ENCODE data around the gene PMF1. TPM values are rescaled to one million over a fixed set of nuclear protein-coding genes. Genes with fewer than 3 reads are reported as not detected.

PMF1 gene
- polyA plus RNA-seq, 2 of the 4 experiments (the other 2 are of a cell fraction), result 59.8 to 63.9 TPM

DNA sequence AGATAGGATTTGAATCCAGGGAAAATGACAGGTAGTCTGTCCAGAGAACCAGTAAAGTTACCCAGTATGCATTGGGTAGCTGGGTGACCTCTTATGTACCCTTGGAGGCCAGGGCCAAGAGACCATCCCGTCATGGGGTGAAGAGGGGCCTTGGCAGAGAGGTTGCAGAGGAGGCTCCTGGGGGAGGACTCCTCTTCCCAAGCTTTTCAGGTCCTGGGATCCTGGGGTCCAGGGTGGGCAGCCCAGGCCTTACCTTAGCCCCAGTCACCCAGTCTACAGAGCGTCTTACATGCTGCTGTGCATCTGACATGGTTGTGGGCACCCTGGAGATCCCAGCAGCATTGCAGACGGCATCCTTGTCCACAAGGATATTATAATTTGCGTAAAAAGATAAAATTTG lies 14.0 kb downstream of the PMF1 start:
- TF ChIP-seq RAD21 (conservative IDR thresholded peaks at IDR 0.05 in 1 of 2, IDR thresholded peaks at IDR 0.05 in 1 of 2) (no peak), BCL3 (IDR thresholded peaks at IDR 0.05) (no peak), RARB (CRISPR knock-in tag; IDR thresholded peaks at IDR 0.05) (no peak), JUNB (IDR thresholded peaks at IDR 0.05) (no peak), MAFK (IDR thresholded peaks at IDR 0.05; ENCODE audit: partially characterized antibody) (no peak), GATA3 (IDR thresholded peaks at IDR 0.05; ENCODE audit: borderline replicate concordance) (no peak), CBX2 (IDR thresholded peaks at IDR 0.05; ENCODE audit: borderline replicate concordance, low read depth) (no peak), HOXB13 (CRISPR knock-in tag; IDR thresholded peaks at IDR 0.05; ENCODE audit: low read depth) (no peak), ZFP36 (IDR thresholded peaks at IDR 0.05; ENCODE audit: borderline replicate concordance, partially characterized antibody) (no peak), ZNF302 (CRISPR knock-in tag; IDR thresholded peaks at IDR 0.05) (no peak), FOXS1 (CRISPR knock-in tag; IDR thresholded peaks at IDR 0.05) (no peak), ZC3H11A (IDR thresholded peaks at IDR 0.05) (no peak)
- TF ChIP-seq, protein P1, sequence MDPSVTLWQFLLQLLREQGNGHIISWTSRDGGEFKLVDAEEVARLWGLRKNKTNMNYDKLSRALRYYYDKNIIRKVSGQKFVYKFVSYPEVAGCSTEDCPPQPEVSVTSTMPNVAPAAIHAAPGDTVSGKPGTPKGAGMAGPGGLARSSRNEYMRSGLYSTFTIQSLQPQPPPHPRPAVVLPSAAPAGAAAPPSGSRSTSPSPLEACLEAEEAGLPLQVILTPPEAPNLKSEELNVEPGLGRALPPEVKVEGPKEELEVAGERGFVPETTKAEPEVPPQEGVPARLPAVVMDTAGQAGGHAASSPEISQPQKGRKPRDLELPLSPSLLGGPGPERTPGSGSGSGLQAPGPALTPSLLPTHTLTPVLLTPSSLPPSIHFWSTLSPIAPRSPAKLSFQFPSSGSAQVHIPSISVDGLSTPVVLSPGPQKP (IDR thresholded peaks at IDR 0.05; ENCODE audit: low read depth, low read length), result no peak
- H3K9me3 ChIP-seq, result no peaks in the 10 kb centered on the region
- ChIA-PET POLR2A (interaction anchor here (1.2 kb wide), 1 partner anchor 14 kb away, joined by 3 read pairs; the partner anchor contains the start of gene PMF1), CTCF (interaction anchor here (0.6 to 25.3 kb wide), 11 partner anchors 9 to 358 kb away, joined by 3 to 639 read pairs (median 40); partner anchors contain the start of genes PMF1 and SEMA4A)
- H3K4me1 ChIP-seq, result peaks cover 14% of the 10 kb centered on the region
- no peak overlapping the region for H3K27ac ChIP-seq
- no peak for ATAC-seq
- H3K4me2 ChIP-seq, result no peak overlapping the region
- no peak for DNase-seq (ENCODE audit: low read depth in 1 of 2, low spot score in 1 of 2)
- H3K4me3 ChIP-seq, result no peak overlapping the region
- no peak for FAIRE-seq
- WGBS (ENCODE audit: missing lambda C conversion rate), result 89% methylated on average over 4 of the region's 4 CpGs

DNA sequence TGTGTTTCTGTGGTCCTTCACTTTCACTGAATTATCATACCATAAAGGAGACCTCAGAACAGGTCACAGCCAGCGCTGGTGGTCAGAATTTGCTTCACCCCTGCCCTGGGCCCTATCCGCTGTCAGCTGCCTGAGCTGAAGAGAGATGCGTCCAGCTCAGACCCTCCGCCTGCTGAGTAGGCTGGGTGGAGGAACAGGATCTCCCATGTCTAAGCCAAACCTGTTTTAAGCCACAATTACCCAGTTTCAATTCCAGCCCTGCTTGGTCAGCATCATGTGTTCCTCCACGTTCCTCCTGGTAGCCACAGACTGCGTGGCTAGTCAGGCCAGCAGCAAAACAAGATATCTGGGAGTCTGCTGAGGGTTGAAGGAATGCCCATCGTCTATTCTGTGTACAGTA lies 15.7 kb downstream of the PMF1 start:
- peaks cover 14% of the 10 kb centered on the region for H3K4me1 ChIP-seq
- 89% methylated on average over 7 of the region's 7 CpGs for WGBS (ENCODE audit: missing lambda C conversion rate)
- no peak overlapping the region for H3K27ac ChIP-seq
- no peak for FAIRE-seq
- H3K9me3 ChIP-seq, result no peaks in the 10 kb centered on the region
- no peak for TF ChIP-seq EP300 (IDR thresholded peaks at IDR 0.05)
- no peak for TF ChIP-seq TFCP2L1 (CRISPR knock-in tag; IDR thresholded peaks at IDR 0.05)
- no peak for TF ChIP-seq HMGXB4 (CRISPR knock-in tag; IDR thresholded peaks at IDR 0.05; ENCODE audit: borderline replicate concordance)
- TF ChIP-seq ZSCAN20 (CRISPR knock-in tag; IDR thresholded peaks at IDR 0.05), result no peak
- no peak for TF ChIP-seq EHMT2 (IDR thresholded peaks at IDR 0.05; ENCODE audit: low read depth)
- TF ChIP-seq, protein P2, sequence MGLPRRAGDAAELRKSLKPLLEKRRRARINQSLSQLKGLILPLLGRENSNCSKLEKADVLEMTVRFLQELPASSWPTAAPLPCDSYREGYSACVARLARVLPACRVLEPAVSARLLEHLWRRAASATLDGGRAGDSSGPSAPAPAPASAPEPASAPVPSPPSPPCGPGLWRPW (IDR thresholded peaks at IDR 0.05), result no peak
- TF ChIP-seq, protein P1 (IDR thresholded peaks at IDR 0.05; ENCODE audit: low read depth, low read length), result no peak
- no peak for TF ChIP-seq BCL3 (IDR thresholded peaks at IDR 0.05)
- TF ChIP-seq ZFP36 (IDR thresholded peaks at IDR 0.05; ENCODE audit: borderline replicate concordance, partially characterized antibody), result no peak
- TF ChIP-seq CHD2 (IDR thresholded peaks at IDR 0.05; ENCODE audit: low read length, partially characterized antibody), result no peak
- no peak for TF ChIP-seq HEYL (CRISPR knock-in tag; IDR thresholded peaks at IDR 0.05)
- TF ChIP-seq FOSL2 (IDR thresholded peaks at IDR 0.05), result no peak
- no peak for TF ChIP-seq FOSL2 (CRISPR knock-in tag; IDR thresholded peaks at IDR 0.05)
- TF ChIP-seq NR3C1 (IDR thresholded peaks at IDR 0.05), result no peak
- TF ChIP-seq MAFK (IDR thresholded peaks at IDR 0.05; ENCODE audit: partially characterized antibody), result no peak
- TF ChIP-seq, protein P3, sequence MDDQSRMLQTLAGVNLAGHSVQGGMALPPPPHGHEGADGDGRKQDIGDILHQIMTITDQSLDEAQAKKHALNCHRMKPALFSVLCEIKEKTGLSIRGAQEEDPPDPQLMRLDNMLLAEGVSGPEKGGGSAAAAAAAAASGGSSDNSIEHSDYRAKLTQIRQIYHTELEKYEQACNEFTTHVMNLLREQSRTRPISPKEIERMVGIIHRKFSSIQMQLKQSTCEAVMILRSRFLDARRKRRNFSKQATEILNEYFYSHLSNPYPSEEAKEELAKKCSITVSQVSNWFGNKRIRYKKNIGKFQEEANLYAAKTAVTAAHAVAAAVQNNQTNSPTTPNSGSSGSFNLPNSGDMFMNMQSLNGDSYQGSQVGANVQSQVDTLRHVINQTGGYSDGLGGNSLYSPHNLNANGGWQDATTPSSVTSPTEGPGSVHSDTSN (IDR thresholded peaks at IDR 0.05), result no peak
- TF ChIP-seq MAX (IDR thresholded peaks at IDR 0.05), result no peak
- no peak overlapping the region for H3K4me3 ChIP-seq
- no peak for ATAC-seq
- ChIA-PET POLR2A (no interaction called here), CTCF (interaction anchor here (1.7 to 25.3 kb wide), 4 partner anchors 10 to 134 kb away, joined by 3 to 639 read pairs (median 148); partner anchors contain the start of gene SEMA4A)
- H3K4me2 ChIP-seq, result no peak overlapping the region
- no peak for DNase-seq (ENCODE audit: low read depth in 1 of 2, low spot score in 1 of 2)

All from A549 (cell line).